ENCODE measurements around the gene ZDHHC11B. TPM values are rescaled to one million over a fixed set of nuclear protein-coding genes. Genes with fewer than 3 reads are reported as not detected.
"Not testable (repeated sequence)": the region's sequence is repeated elsewhere in the genome, so short reads cannot be mapped to it uniquely, and the experiment has no call there.

The ZDHHC11B gene
- polyA plus RNA-seq, 1 donor from 2014 or later = 9.9 TPM

GRCh38 chr5:693271-694041, 91.1 kb downstream of the ZDHHC11B start, which contains the start of gene TPPP:
Gene TPPP, minus strand, starts transcription at chr5:693352. Its CDS starts 15,292 bp downstream, at chr5:678060.
- not testable (repeated sequence) for H3F3A ChIP-seq (ENCODE audit: insufficient read depth, low read length, poor library complexity, severe bottlenecking); H3K4me2 ChIP-seq (ENCODE audit: low read length); H3K9me2 ChIP-seq (ENCODE audit: insufficient read depth, low read length); H3K27ac ChIP-seq (ENCODE audit: low read length); H3K9me3 ChIP-seq (ENCODE audit: low read length); H3K27me3 ChIP-seq (ENCODE audit: insufficient read depth, low read depth, low read length); H3K36me3 ChIP-seq (ENCODE audit: insufficient read depth, low read length); H2AFZ ChIP-seq (ENCODE audit: low read depth, low read length); H4K20me1 ChIP-seq (ENCODE audit: insufficient read depth); H3K79me2 ChIP-seq (replicated peaks; ENCODE audit: insufficient read depth, low read length)
- peak within 1 kb of the TSS; percentile 61 for H3K9ac ChIP-seq (ENCODE audit: low read length)
- peak within 1 kb of the TSS; percentile 66 for H3K4me3 ChIP-seq (ENCODE audit: low read length)
- peak; percentile 60 for TF ChIP-seq POLR2AphosphoS5 (IDR thresholded peaks at IDR 0.05)

GRCh38 chr5:692529-693041, 91.9 kb downstream of the ZDHHC11B start:
- H4K20me1 ChIP-seq (ENCODE audit: insufficient read depth); H3K27ac ChIP-seq (ENCODE audit: low read length); H3K9me2 ChIP-seq (ENCODE audit: insufficient read depth, low read length); H3K27me3 ChIP-seq (ENCODE audit: insufficient read depth, low read depth, low read length); H3K9me3 ChIP-seq (ENCODE audit: low read length); H3K36me3 ChIP-seq (ENCODE audit: insufficient read depth, low read length); H3F3A ChIP-seq (ENCODE audit: insufficient read depth, low read length, poor library complexity, severe bottlenecking); H3K79me2 ChIP-seq (replicated peaks; ENCODE audit: insufficient read depth, low read length); H3K4me2 ChIP-seq (ENCODE audit: low read length); H2AFZ ChIP-seq (ENCODE audit: low read depth, low read length): not testable (repeated sequence)
- H3K4me3 ChIP-seq (ENCODE audit: low read length) = peak overlapping the region; percentile 66
- H3K9ac ChIP-seq (ENCODE audit: low read length) = peak overlapping the region; percentile 61

DNA sequence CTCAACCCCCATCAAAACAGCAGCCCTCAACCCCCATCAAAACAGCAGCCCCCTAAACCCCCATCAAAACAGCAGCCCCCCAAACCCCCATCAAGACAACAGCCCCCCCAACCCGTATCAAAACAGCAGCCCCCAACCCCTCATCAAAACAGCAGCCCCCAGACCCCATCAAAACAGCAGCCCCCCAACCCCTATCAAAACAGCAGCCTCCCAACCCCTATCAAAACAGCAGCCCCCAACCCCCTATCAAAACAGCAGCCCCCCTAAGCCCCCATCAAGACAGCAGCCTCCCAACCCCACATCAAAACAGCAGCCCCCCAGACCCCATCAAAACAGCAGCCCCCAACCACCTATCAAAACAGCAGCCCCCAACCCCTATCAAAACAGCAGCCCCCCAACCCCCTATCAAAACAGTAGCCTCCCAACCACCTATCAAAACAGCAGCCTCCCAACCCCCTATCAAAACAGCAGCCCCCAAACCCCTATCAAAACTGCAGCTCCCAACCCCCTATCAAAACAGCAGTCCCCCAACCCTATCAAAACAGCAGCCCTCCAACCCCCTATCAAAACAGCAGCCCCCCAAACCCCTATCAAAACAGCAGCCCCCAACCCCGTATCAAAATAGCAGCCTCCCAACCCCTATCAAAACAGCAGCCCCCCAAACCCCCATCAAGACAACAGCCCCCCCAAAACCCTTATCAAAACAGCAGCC, 92.6 kb downstream of the ZDHHC11B start:
- Histone ChIP-seq H3K9me3 (ENCODE audit: low read length) (no peaks in the 10 kb centered on the region), H3K9ac (ENCODE audit: low read length) (peak overlapping the region; percentile 61), H3K4me2 (ENCODE audit: low read length) (no peak overlapping the region), H2AFZ (ENCODE audit: low read depth, low read length) (no peak overlapping the region), H3K27me3 (ENCODE audit: insufficient read depth, low read depth, low read length) (no peaks in the 10 kb centered on the region), H3K4me3 (ENCODE audit: low read length) (peak overlapping the region; percentile 66), H3K79me2 (replicated peaks; ENCODE audit: insufficient read depth, low read length) (no peaks in the 10 kb centered on the region), H3K27ac (ENCODE audit: low read length) (no peak overlapping the region), H4K20me1 (ENCODE audit: insufficient read depth) (no peaks in the 10 kb centered on the region), H3F3A (ENCODE audit: insufficient read depth, low read length, poor library complexity, severe bottlenecking) (no peaks in the 10 kb centered on the region), H3K36me3 (ENCODE audit: insufficient read depth, low read length) (no peaks in the 10 kb centered on the region), H3K9me2 (ENCODE audit: insufficient read depth, low read length) (no peaks in the 10 kb centered on the region)
- no peak for TF ChIP-seq POLR2AphosphoS5 (IDR thresholded peaks at IDR 0.05)
- TF ChIP-seq, protein P1, sequence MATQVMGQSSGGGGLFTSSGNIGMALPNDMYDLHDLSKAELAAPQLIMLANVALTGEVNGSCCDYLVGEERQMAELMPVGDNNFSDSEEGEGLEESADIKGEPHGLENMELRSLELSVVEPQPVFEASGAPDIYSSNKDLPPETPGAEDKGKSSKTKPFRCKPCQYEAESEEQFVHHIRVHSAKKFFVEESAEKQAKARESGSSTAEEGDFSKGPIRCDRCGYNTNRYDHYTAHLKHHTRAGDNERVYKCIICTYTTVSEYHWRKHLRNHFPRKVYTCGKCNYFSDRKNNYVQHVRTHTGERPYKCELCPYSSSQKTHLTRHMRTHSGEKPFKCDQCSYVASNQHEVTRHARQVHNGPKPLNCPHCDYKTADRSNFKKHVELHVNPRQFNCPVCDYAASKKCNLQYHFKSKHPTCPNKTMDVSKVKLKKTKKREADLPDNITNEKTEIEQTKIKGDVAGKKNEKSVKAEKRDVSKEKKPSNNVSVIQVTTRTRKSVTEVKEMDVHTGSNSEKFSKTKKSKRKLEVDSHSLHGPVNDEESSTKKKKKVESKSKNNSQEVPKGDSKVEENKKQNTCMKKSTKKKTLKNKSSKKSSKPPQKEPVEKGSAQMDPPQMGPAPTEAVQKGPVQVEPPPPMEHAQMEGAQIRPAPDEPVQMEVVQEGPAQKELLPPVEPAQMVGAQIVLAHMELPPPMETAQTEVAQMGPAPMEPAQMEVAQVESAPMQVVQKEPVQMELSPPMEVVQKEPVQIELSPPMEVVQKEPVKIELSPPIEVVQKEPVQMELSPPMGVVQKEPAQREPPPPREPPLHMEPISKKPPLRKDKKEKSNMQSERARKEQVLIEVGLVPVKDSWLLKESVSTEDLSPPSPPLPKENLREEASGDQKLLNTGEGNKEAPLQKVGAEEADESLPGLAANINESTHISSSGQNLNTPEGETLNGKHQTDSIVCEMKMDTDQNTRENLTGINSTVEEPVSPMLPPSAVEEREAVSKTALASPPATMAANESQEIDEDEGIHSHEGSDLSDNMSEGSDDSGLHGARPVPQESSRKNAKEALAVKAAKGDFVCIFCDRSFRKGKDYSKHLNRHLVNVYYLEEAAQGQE (IDR thresholded peaks at IDR 0.05; ENCODE audit: borderline replicate concordance) = no peak
- TF ChIP-seq EZH2 (IDR thresholded peaks at IDR 0.05; ENCODE audit: borderline replicate concordance, insufficient read depth, low read length, poor library complexity, severe bottlenecking) = no peak
- no peak for TF ChIP-seq SMC3 (conservative IDR thresholded peaks at IDR 0.05; ENCODE audit: poor library complexity)
- no peak for TF ChIP-seq MXI1 (conservative IDR thresholded peaks at IDR 0.05; ENCODE audit: poor library complexity, severe bottlenecking)
- TF ChIP-seq, protein P2, sequence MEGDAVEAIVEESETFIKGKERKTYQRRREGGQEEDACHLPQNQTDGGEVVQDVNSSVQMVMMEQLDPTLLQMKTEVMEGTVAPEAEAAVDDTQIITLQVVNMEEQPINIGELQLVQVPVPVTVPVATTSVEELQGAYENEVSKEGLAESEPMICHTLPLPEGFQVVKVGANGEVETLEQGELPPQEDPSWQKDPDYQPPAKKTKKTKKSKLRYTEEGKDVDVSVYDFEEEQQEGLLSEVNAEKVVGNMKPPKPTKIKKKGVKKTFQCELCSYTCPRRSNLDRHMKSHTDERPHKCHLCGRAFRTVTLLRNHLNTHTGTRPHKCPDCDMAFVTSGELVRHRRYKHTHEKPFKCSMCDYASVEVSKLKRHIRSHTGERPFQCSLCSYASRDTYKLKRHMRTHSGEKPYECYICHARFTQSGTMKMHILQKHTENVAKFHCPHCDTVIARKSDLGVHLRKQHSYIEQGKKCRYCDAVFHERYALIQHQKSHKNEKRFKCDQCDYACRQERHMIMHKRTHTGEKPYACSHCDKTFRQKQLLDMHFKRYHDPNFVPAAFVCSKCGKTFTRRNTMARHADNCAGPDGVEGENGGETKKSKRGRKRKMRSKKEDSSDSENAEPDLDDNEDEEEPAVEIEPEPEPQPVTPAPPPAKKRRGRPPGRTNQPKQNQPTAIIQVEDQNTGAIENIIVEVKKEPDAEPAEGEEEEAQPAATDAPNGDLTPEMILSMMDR (IDR thresholded peaks at IDR 0.05; ENCODE audit: poor library complexity, severe bottlenecking) = no peak
- no peak for TF ChIP-seq RAD21 (conservative IDR thresholded peaks at IDR 0.05)
- no peak for TF ChIP-seq TAF1 (IDR thresholded peaks at IDR 0.05; ENCODE audit: low read depth)
- TF ChIP-seq EP300 (conservative IDR thresholded peaks at IDR 0.05; ENCODE audit: poor library complexity, severe bottlenecking) = no peak

GRCh38 chr5:691049-691448, 93.5 kb downstream of the ZDHHC11B start:
- not testable (repeated sequence) for H3K27me3 ChIP-seq (ENCODE audit: insufficient read depth, low read depth, low read length); H3K27ac ChIP-seq (ENCODE audit: low read length); H3K9ac ChIP-seq (ENCODE audit: low read length); H3K4me2 ChIP-seq (ENCODE audit: low read length); H3K79me2 ChIP-seq (replicated peaks; ENCODE audit: insufficient read depth, low read length); H3K4me3 ChIP-seq (ENCODE audit: low read length); H2AFZ ChIP-seq (ENCODE audit: low read depth, low read length); H3K9me3 ChIP-seq (ENCODE audit: low read length); H3K36me3 ChIP-seq (ENCODE audit: insufficient read depth, low read length); H4K20me1 ChIP-seq (ENCODE audit: insufficient read depth); H3K9me2 ChIP-seq (ENCODE audit: insufficient read depth, low read length); H3F3A ChIP-seq (ENCODE audit: insufficient read depth, low read length, poor library complexity, severe bottlenecking)
